Lung (tissue), 12 donors: Measurements from ENCODE around the gene MED27. TPM values are rescaled to one million over a fixed set of nuclear protein-coding genes. Genes with fewer than 3 reads are reported as not detected.
A peak's percentile ranks its signal among the peaks of the same experiment; 100 is the strongest.

ENCODE experiments used
- ATAC-seq: fragments of 200-7000 bp; cut with Tn5 transposase; one replicate; pipeline ENCODE4 v1.9.1; 2020; ENCODE audit warnings: moderate number of reproducible peaks; ENCODE audit not compliant: insufficient read depth, low FRiP score
- DNase-seq, 3 donors: peaks; one replicate each; pipeline ENCODE4 v3.0.0-alpha.2; 2013 to 2017
- H3K27ac ChIP-seq, 2 donors: one replicate each; pipeline ENCODE4 v1.5.1; 2013; ENCODE audit warnings: mild to moderate bottlenecking in 2 of 2, moderate library complexity in 2 of 2, control low read depth in 1 of 2, inconsistent platforms in 1 of 2, low read depth in 1 of 2, low read length in 1 of 2
- H3K27me3 ChIP-seq, 3 donors: one replicate each; pipeline ENCODE4 v1.5.1; 2013; ENCODE audit warnings: low read length in 2 of 3; ENCODE audit not compliant: control insufficient read depth in 3 of 3, insufficient read depth in 3 of 3
- H3K36me3 ChIP-seq, 4 donors: one replicate each; pipeline ENCODE4 v1.5.1; 2013; ENCODE audit warnings: low read length in 4 of 4, mild to moderate bottlenecking in 1 of 4, moderate library complexity in 1 of 4; ENCODE audit not compliant: control insufficient read depth in 4 of 4, insufficient read depth in 4 of 4
- H3K4me1 ChIP-seq, 5 donors: one replicate each; pipeline ENCODE4 v1.5.1; 2013; ENCODE audit warnings: low read length in 5 of 5, mild to moderate bottlenecking in 2 of 5, moderate library complexity in 1 of 5; ENCODE audit not compliant: control insufficient read depth in 5 of 5, insufficient read depth in 5 of 5
- H3K4me3 ChIP-seq: one replicate; pipeline ENCODE4 v1.5.1; 2013; ENCODE audit warnings: mild to moderate bottlenecking, control low read depth, moderate library complexity
- H3K9ac ChIP-seq, 2 donors: one replicate each; pipeline ENCODE4 v1.5.1; 2013; ENCODE audit warnings: low read length in 2 of 2, control low read depth in 1 of 2; ENCODE audit not compliant: insufficient read depth in 1 of 2
- H3K9me3 ChIP-seq, 4 donors: one replicate each; pipeline ENCODE4 v1.5.1; 2013; ENCODE audit warnings: low read length in 3 of 4, mild to moderate bottlenecking in 1 of 4, moderate library complexity in 1 of 4; ENCODE audit not compliant: control insufficient read depth in 4 of 4, insufficient read depth in 3 of 4
- WGBS, 2 donors: extraction: QIAGEN DNeasy Blood & Tissue Kit; methylation state at CpG; one replicate each; pipeline ENCODE4 v1.1.7; 2013; 5-methylcytosine and 5-hydroxymethylcytosine counted together
- polyA plus RNA-seq, 2 donors: library from polyadenylated mRNA; stranded (reverse); fragments of 200-250 nt; gene quantifications; one replicate each; pipeline ENCODE4 v1.2.1, GENCODE V29; 2013
- total RNA-seq, 2 donors: library from RNA; depleted of rRNA in 1 of 2; stranded (reverse); fragments of >200 nt in 1 of 2; gene quantifications; one replicate each; pipeline ENCODE4 v1.2.1, GENCODE V29; 2014 to 2021
- TF ChIP-seq, protein P1 (sequence below): IDR thresholded peaks from 2 replicates; pipeline ENCODE4 v1.5.1; 2012; ENCODE audit warnings: mild to moderate bottlenecking; ENCODE audit errors: control extremely low read depth, extremely low read depth
- donor health status: control.
- donor health status: control.
- donor health status: Bipolar disorder and iron deficiency.
- donor health status: healthy.
- donor health status: DM: yes; HTN: yes; CAD: no.

Gene MED27
- total and polyA plus RNA-seq, 4 donors = 9.8 to 22.3 (median 16.7) TPM

GRCh38 chr9:132023419-132024180 lies 56.1 kb downstream of the MED27 start:
- WGBS, 2 donors = 85 to 86% methylated on average over 5 of the region's 5 CpGs
- Histone ChIP-seq H3K9me3 (no peaks in the 10 kb centered on the region), H3K4me3 (no peak overlapping the region), H3K27me3 (no peaks in the 10 kb centered on the region), H3K27ac (no peak overlapping the region), H3K9ac (no peak overlapping the region), H3K4me1 (peaks cover 0 to 17% (median 9%) of the 10 kb centered on the region in 5 donors), H3K36me3 (no peaks in the 10 kb centered on the region)
- TF ChIP-seq, protein P1, sequence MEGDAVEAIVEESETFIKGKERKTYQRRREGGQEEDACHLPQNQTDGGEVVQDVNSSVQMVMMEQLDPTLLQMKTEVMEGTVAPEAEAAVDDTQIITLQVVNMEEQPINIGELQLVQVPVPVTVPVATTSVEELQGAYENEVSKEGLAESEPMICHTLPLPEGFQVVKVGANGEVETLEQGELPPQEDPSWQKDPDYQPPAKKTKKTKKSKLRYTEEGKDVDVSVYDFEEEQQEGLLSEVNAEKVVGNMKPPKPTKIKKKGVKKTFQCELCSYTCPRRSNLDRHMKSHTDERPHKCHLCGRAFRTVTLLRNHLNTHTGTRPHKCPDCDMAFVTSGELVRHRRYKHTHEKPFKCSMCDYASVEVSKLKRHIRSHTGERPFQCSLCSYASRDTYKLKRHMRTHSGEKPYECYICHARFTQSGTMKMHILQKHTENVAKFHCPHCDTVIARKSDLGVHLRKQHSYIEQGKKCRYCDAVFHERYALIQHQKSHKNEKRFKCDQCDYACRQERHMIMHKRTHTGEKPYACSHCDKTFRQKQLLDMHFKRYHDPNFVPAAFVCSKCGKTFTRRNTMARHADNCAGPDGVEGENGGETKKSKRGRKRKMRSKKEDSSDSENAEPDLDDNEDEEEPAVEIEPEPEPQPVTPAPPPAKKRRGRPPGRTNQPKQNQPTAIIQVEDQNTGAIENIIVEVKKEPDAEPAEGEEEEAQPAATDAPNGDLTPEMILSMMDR = no peak
- DNase-seq (no peak), ATAC-seq (no peak)

DNA sequence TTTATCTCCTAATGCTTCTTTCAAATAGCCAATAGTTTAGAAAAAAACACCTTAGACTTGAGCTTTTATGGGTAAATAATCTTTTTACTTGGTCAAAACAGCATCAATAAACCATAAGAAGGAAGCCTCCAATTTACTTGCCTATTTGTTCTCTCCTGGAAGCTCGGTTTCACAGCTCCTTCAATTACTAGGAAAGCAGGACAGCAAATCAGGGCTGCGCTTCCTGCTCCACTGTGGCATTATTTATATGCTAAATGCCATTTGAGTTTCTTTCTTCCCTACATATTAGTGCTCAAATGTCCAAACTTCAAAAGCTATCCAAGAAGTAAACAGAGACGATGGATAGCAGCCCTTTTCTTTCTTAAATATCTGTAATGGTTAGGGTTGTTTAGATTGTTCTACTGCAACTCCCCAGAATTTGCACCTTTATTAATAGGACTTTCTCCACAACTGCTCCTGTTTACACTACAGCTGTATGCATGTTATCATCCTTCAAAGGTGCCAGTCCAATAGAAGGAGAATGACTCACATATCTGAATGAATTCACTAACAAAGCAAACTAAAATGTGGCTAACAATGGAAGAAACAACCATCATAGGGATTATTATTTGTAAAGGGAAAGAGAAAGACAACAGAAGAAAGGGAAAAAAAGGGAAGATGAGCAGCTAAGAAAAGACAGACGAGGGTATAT lies 58.7 kb downstream of the MED27 start:
- TF ChIP-seq, protein P1 = no peak
- H3K4me1 ChIP-seq = peaks cover 0 to 14% (median 7%) of the 10 kb centered on the region in 5 donors
- H3K9ac ChIP-seq = no peak overlapping the region
- H3K4me3 ChIP-seq = no peak overlapping the region
- H3K36me3 ChIP-seq = no peaks in the 10 kb centered on the region
- WGBS, 2 donors = 63 to 68% methylated on average over 4 of the region's 4 CpGs
- no peaks in the 10 kb centered on the region for H3K27me3 ChIP-seq
- ATAC-seq (no peak), DNase-seq (peak in 1 of 3 donors; percentile 17)
- H3K9me3 ChIP-seq = no peaks in the 10 kb centered on the region
- no peak overlapping the region for H3K27ac ChIP-seq

GRCh38 chr9:132020272-132020671 lies 59.4 kb downstream of the MED27 start:
- H3K27ac ChIP-seq = no peak overlapping the region
- 95 to 96% methylated on average over 2 of the region's 2 CpGs for WGBS, 2 donors
- H3K9me3 ChIP-seq = no peaks in the 10 kb centered on the region
- H3K9ac ChIP-seq = no peak overlapping the region
- H3K4me3 ChIP-seq = no peak overlapping the region
- ATAC-seq (no peak), DNase-seq (no peak)
- H3K27me3 ChIP-seq = no peaks in the 10 kb centered on the region
- no peaks in the 10 kb centered on the region for H3K36me3 ChIP-seq
- peaks cover 0 to 14% (median 6%) of the 10 kb centered on the region in 5 donors for H3K4me1 ChIP-seq
- TF ChIP-seq, protein P1 = no peak
